CD4-positive, alpha-beta memory T cell (primary cell): ENCODE results near the gene SAP25. TPM values are rescaled to one million over a fixed set of nuclear protein-coding genes. Genes with fewer than 3 reads are reported as not detected.

Source experiments
- CTCF ChIA-PET: fragments of 350-600 bp; sonication (Branson Sonifier 250); formaldehyde crosslinking; loops from one replicate; lab custom pipeline; 2021; ENCODE audit warnings: inconsistent platforms; ENCODE audit not compliant: partially characterized antibody; lab: Charles Lee
- POLR2A ChIA-PET: fragments of 350-600 bp; sonication (Branson Sonifier 250); formaldehyde crosslinking; loops from one replicate; lab custom pipeline; 2021; ENCODE audit not compliant: partially characterized antibody; lab: Charles Lee
- DNase-seq, 5 donors: peaks; one replicate each; pipeline versions ENCODE4 v3.0.0 to v3.0.0-alpha.2; 2020 to 2022; ENCODE audit warnings: mixed read lengths in 1 of 5
- H3K27ac ChIP-seq: one replicate; pipeline ENCODE4 v1.7.0; 2013; ENCODE audit warnings: low read depth, low read length
- H3K27me3 ChIP-seq: 2 replicates; pipeline ENCODE4 v1.7.0; 2013; ENCODE audit warnings: mild to moderate bottlenecking, low read length, moderate library complexity; ENCODE audit not compliant: insufficient read depth
- H3K36me3 ChIP-seq: 2 replicates; pipeline ENCODE4 v1.7.0; 2013; ENCODE audit warnings: mild to moderate bottlenecking, low read length, moderate library complexity; ENCODE audit not compliant: insufficient read depth
- H3K4me1 ChIP-seq: 2 replicates; pipeline ENCODE4 v1.7.0; 2013; ENCODE audit warnings: mild to moderate bottlenecking, low read length, moderate library complexity; ENCODE audit not compliant: insufficient read depth
- H3K4me3 ChIP-seq, 2 donors: one replicate each; pipeline ENCODE4 v1.7.0; 2013; ENCODE audit warnings: low read length in 2 of 2, mild to moderate bottlenecking in 1 of 2
- H3K9me3 ChIP-seq, 2 donors: one replicate each; pipeline ENCODE4 v1.7.0; 2013; ENCODE audit warnings: low read length in 2 of 2, control low read depth in 1 of 2; ENCODE audit not compliant: control insufficient read depth in 1 of 2
- H3K27ac Mint-ChIP-seq, 7 donors: one replicate each; pipeline ENCODE4 v1.8.0; 2020 to 2021; ENCODE audit warnings: mixed read lengths in 7 of 7, mild to moderate bottlenecking in 6 of 7, inconsistent platforms in 3 of 7, moderate library complexity in 3 of 7
- H3K27me3 Mint-ChIP-seq, 2 donors: one replicate each; pipeline ENCODE4 v1.8.0; 2020 to 2021; ENCODE audit warnings: mixed read lengths in 2 of 2
- H3K36me3 Mint-ChIP-seq, 2 donors: one replicate each; pipeline ENCODE4 v1.8.0; 2020 to 2021; ENCODE audit warnings: mixed read lengths in 2 of 2, inconsistent platforms in 1 of 2, mild to moderate bottlenecking in 1 of 2
- H3K4me1 Mint-ChIP-seq, 4 donors: one replicate each; pipeline ENCODE4 v1.8.0; 2020 to 2021; ENCODE audit warnings: mixed read lengths in 4 of 4, mild to moderate bottlenecking in 1 of 4
- H3K4me3 Mint-ChIP-seq, 8 donors: one replicate each; pipeline ENCODE4 v1.8.0; 2020 to 2021; ENCODE audit warnings: mixed read lengths in 8 of 8, mild to moderate bottlenecking in 7 of 8, moderate library complexity in 6 of 8, inconsistent platforms in 3 of 8
- H3K9me3 Mint-ChIP-seq, 8 donors: one replicate each; pipeline ENCODE4 v1.8.0; 2020 to 2021; ENCODE audit warnings: mixed read lengths in 8 of 8, mild to moderate bottlenecking in 5 of 8, inconsistent platforms in 3 of 8, moderate library complexity in 1 of 8
- intact Hi-C: fragments of 100-400 bp; cut with micrococcal nuclease; formaldehyde crosslinking; loops from one replicate; pipeline ENCODE4 v1.15.1; 2023
- polyA plus RNA-seq, 2 donors: library from polyadenylated mRNA; unstranded; fragments of 300-500 nt; fragmentation: Illumina TruSeq; gene quantifications; one replicate each; pipeline ENCODE4 v1.2.3, GENCODE V29; 2021
- total RNA-seq, 2 experiments: library from RNA; stranded (reverse); gene quantifications; one replicate each; pipeline ENCODE4 v1.2.3, GENCODE V29; 2021

The SAP25 gene
- total and polyA plus RNA-seq, 4 experiments from 2014 or later = 0.72 to 126 (median 119) TPM; not detected in 1

DNA sequence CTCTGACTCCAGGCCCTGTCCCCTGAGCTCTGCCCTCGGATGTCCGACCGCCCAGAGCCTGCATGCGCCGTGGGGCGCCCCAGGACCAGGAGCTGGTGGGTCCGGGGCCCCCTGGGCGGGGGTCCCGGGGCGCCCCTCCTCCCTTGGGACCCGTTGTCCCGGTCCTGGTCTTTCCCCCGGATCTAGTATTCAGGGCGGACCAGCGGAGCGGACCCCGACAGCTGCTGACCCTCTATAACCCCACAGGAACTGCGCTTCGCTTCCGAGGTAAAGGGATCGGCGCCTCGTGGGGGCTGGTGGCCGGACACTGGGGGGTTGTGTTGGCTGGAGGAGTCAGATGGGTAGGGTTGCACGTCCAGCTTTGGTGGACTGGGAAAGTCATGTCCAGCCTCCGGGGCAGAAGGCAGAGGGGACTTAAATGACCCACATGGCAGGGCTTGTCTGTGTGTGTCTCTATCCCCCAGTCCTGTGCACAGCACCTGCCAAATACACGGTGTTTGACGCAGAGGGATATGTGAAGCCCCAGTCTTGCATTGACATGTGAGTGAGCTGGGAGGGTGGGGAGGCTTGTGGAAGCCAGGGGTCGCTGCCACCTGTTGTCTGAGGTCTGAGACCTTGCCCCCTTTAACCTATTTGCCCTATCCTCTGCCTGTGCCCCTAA lies 39.2 kb upstream of the SAP25 start:
- intact Hi-C loops = loop anchor here (1.0 kb wide), 6 partner anchors 9 to 239 kb away; partner anchors contain the start of genes FBXO24, GNB2, LRCH4 and SLC12A9
- peak in 2 of 5 donors; percentile 21 to 31 for DNase-seq
- ChIA-PET CTCF (interaction anchor here (0.7 to 5.1 kb wide), 15 partner anchors 9 to 482 kb away, joined by 3 to 52 read pairs (median 4); partner anchors contain the start of genes FBXO24, LRCH4 and POP7), POLR2A (interaction anchor here (0.6 to 5.2 kb wide), 33 partner anchors 9 to 405 kb away, joined by 3 to 103 read pairs (median 5); partner anchors contain the start of genes AGFG2, FBXO24, GIGYF1 and GNB2)
- peak overlapping the region in 5 of 7 donors; percentile 90 to 96 (median 92) for H3K27ac Mint-ChIP-seq
- Histone ChIP-seq H3K36me3 (no peaks in the 10 kb centered on the region), H3K4me1 (peaks cover 18% of the 10 kb centered on the region), H3K9me3 (no peaks in the 10 kb centered on the region), H3K4me3 (peak overlapping the region; percentile 74 to 96), H3K27ac (peak overlapping the region; percentile 85), H3K27me3 (no peaks in the 10 kb centered on the region)
- peaks cover 0 to 2% (median 0%) of the 10 kb centered on the region in 8 donors for H3K9me3 Mint-ChIP-seq
- peak overlapping the region; percentile 89 to 99 (median 91) for H3K4me3 Mint-ChIP-seq
- H3K4me1 Mint-ChIP-seq = peaks cover 14 to 30% (median 21%) of the 10 kb centered on the region in 4 donors
- peaks cover 0 to 11% of the 10 kb centered on the region in 2 donors for H3K36me3 Mint-ChIP-seq
- H3K27me3 Mint-ChIP-seq = no peaks in the 10 kb centered on the region

DNA sequence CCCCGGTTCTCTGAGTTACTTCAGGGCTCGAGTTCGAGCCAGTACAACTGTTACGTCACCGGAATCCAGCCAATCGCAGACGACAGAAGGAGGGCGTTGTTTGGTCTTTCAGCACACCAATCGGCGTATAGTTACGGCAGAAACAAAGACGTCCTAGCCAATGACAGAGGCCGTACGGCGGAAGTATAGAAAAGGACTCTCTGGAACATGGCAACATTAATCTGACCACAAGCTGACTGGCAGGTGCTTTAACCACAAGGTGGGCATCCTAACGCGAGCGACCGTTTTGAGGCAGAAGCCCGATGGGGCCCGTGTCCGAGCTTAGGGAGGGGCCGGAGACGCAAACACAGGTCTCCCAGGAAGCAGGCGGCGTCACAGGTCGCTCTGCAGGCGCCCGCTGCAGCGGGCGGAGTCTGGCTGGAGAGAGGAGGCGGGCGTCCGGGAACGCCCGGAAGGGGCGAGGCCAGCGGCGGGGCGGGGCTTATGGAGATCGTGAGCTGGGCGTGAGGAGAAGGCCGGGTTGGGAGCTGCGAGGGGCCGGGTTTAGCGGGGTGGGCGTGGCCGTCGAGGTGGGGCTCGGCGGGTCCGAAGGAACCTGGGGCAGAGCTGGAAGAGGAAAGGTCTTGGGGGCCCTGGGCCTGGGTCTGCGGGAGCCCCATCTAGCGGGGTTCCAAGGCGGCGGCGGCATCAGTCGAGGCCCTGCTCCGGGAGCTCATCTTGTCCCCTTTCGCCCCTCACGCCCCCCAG lies 38.5 kb upstream of the SAP25 start, which contains the start of gene MOSPD3:
MOSPD3 (plus strand) TSS at position 558 of the 747 bp plus-strand sequence. CDS start 252 bp downstream, outside the sequence.
- peak; percentile 98 to 99 (median 98) for DNase-seq
- H3K4me1 Mint-ChIP-seq = peaks cover 14 to 32% (median 24%) of the 10 kb centered on the region in 4 donors

DNA sequence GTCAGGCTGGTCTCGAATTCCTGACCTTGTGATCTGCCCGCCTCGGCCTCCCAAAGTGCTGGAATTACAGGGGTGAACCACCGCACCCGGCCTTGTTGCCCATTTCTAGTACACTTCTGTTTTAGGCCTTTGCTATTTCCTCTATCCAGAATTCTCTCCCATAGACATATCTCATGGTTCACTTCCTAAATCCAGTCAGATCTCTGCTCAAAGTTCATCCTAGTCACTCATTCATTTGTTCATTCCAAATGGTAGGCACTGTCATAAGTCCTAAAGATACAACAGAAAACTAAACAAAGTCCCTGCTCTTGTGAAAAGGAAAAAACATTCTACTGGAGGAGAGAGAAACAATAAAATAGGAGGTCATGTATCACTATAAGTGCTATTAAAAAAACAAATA lies 36.3 kb upstream of the SAP25 start:
- peaks cover 26% of the 10 kb centered on the region for H3K4me1 ChIP-seq
- no peak overlapping the region for H3K27ac ChIP-seq
- H3K36me3 ChIP-seq = no peaks in the 10 kb centered on the region
- DNase-seq = no peak
- intact Hi-C loops = no loop called here
- POLR2A ChIA-PET = no interaction called here
- H3K4me1 Mint-ChIP-seq = peaks cover 17 to 45% (median 30%) of the 10 kb centered on the region in 4 donors
- H3K4me3 Mint-ChIP-seq = peak overlapping the region in 2 of 8 donors; percentile 40
- CTCF ChIA-PET = interaction anchor here (4.8 to 5.1 kb wide), 2 partner anchors 82 to 95 kb away, joined by 19 to 28 read pairs; partner anchors contain the start of gene POP7
- no peak overlapping the region for H3K4me3 ChIP-seq
- peak overlapping the region in 4 of 7 donors; percentile 21 to 96 (median 75) for H3K27ac Mint-ChIP-seq
- H3K27me3 Mint-ChIP-seq = no peaks in the 10 kb centered on the region
- peaks cover 0 to 8% of the 10 kb centered on the region in 2 donors for H3K36me3 Mint-ChIP-seq
- H3K9me3 Mint-ChIP-seq = peaks cover 0 to 2% (median 0%) of the 10 kb centered on the region in 8 donors
- H3K27me3 ChIP-seq = no peaks in the 10 kb centered on the region
- H3K9me3 ChIP-seq = no peaks in the 10 kb centered on the region

More for the DNA sequence above, 38.5 kb upstream of the SAP25 start, which contains the start of gene MOSPD3:
- Mint-ChIP-seq H3K27me3 (no peaks in the 10 kb centered on the region), H3K36me3 (peaks cover 0 to 11% of the 10 kb centered on the region in 2 donors), H3K9me3 (peaks cover 0 to 2% (median 0%) of the 10 kb centered on the region in 8 donors), H3K4me3 (peak within 1 kb of the TSS; percentile 96 to 100 (median 98)), H3K27ac (peak within 1 kb of the TSS; percentile 96 to 100 (median 100))
- CTCF ChIA-PET = interaction anchor here (0.7 to 5.1 kb wide), 15 partner anchors 8 to 481 kb away, joined by 3 to 52 read pairs (median 4); partner anchors contain the start of genes FBXO24, LRCH4 and POP7
- no peaks in the 10 kb centered on the region for H3K9me3 ChIP-seq
- H3K27me3 ChIP-seq = no peaks in the 10 kb centered on the region
- no peaks in the 10 kb centered on the region for H3K36me3 ChIP-seq
- H3K4me1 ChIP-seq = peaks cover 18% of the 10 kb centered on the region
- peak within 1 kb of the TSS; percentile 85 for H3K27ac ChIP-seq
- POLR2A ChIA-PET = interaction anchor here (0.6 to 5.2 kb wide), 36 partner anchors 9 to 485 kb away, joined by 3 to 103 read pairs (median 4); partner anchors contain the start of genes AGFG2, FBXO24, GIGYF1 and GNB2
- intact Hi-C loops = loop anchor here (1.0 kb wide), 6 partner anchors 8 to 240 kb away; partner anchors contain the start of genes FBXO24, GNB2, LRCH4 and SLC12A9
- H3K4me3 ChIP-seq = peak within 1 kb of the TSS; percentile 74 to 96

DNA sequence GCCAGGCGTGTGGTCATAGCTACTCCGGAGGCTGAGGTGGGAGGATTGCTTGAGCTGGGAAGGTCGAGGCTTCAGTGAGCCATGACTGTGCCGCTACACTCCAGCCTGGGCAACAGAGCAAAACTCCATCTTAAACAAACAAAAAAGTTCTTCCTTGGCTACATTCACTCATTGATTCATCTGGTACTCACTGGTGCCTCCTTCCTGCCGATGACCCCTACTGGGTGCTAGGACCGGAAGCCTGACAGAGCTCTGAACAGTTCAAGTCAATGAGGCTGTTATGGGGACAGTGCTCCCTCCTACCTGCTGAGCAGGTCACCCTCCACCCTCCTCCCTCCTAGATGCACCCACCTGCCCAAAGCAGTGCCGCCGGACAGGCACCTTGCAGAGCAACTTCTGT lies 33.4 kb upstream of the SAP25 start:
- H3K9me3 ChIP-seq = no peaks in the 10 kb centered on the region
- H3K27ac Mint-ChIP-seq = peak overlapping the region in 4 of 7 donors; percentile 13 to 77 (median 55)
- ChIA-PET CTCF (interaction anchor here (1.0 to 4.8 kb wide), 3 partner anchors 18 to 231 kb away, joined by 3 to 19 read pairs (median 3); no protein-coding TSS in a partner anchor), POLR2A (interaction anchor here (1.1 to 15.5 kb wide), 3 partner anchors 22 to 69 kb away, joined by 3 to 177 read pairs (median 32); partner anchors contain the start of genes FBXO24 and LRCH4)
- H3K27me3 Mint-ChIP-seq = no peaks in the 10 kb centered on the region
- H3K27me3 ChIP-seq = no peaks in the 10 kb centered on the region
- peak overlapping the region in 5 of 8 donors; percentile 24 to 77 (median 44) for H3K4me3 Mint-ChIP-seq
- H3K9me3 Mint-ChIP-seq = peaks cover 0 to 2% (median 0%) of the 10 kb centered on the region in 8 donors
- peaks cover 0 to 3% of the 10 kb centered on the region in 2 donors for H3K36me3 Mint-ChIP-seq
- H3K4me1 ChIP-seq = peaks cover 21% of the 10 kb centered on the region
- H3K4me1 Mint-ChIP-seq = peaks cover 13 to 40% (median 23%) of the 10 kb centered on the region in 4 donors
- H3K36me3 ChIP-seq = no peaks in the 10 kb centered on the region
- no peak overlapping the region for H3K27ac ChIP-seq
- intact Hi-C loops = no loop called here
- DNase-seq = no peak
- H3K4me3 ChIP-seq = no peak overlapping the region

DNA sequence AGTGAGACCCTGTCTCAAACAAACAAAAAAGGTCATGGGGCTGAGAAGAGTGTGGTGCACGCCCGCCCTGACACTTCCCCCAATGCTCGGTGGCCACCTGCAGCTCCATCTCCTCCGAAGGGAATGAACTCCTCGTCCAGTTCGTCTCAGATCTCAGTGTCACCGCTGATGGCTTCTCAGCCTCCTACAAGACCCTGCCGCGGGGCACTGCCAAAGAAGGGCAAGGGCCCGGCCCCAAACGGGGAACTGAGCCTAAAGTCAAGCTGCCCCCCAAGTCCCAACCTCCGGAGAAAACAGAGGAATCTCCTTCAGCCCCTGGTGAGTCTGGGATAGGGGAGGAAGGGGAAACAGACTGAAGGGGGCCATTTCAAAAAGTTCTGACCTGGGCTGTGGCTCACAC lies 32.6 kb upstream of the SAP25 start:
- intact Hi-C loops = no loop called here
- H3K27me3 Mint-ChIP-seq = no peaks in the 10 kb centered on the region
- ChIA-PET CTCF (interaction anchor here (0.8 to 4.8 kb wide), 9 partner anchors 9 to 231 kb away, joined by 3 to 19 read pairs (median 6); no protein-coding TSS in a partner anchor), POLR2A (interaction anchor here (0.7 to 15.5 kb wide), 7 partner anchors 22 to 177 kb away, joined by 3 to 177 read pairs (median 11); partner anchors contain the start of genes FBXO24, LRCH4, MEPCE and POP7)
- Histone ChIP-seq H3K4me1 (peaks cover 21% of the 10 kb centered on the region), H3K27ac (no peak overlapping the region), H3K36me3 (no peaks in the 10 kb centered on the region), H3K4me3 (no peak overlapping the region), H3K27me3 (no peaks in the 10 kb centered on the region), H3K9me3 (no peaks in the 10 kb centered on the region)
- H3K27ac Mint-ChIP-seq = peak overlapping the region in 2 of 7 donors; percentile 59 to 68
- H3K36me3 Mint-ChIP-seq = no peaks in the 10 kb centered on the region
- no peak for DNase-seq
- H3K4me3 Mint-ChIP-seq = peak overlapping the region in 7 of 8 donors; percentile 29 to 89 (median 76)
- peaks cover 11 to 35% (median 20%) of the 10 kb centered on the region in 4 donors for H3K4me1 Mint-ChIP-seq
- H3K9me3 Mint-ChIP-seq = no peaks in the 10 kb centered on the region
